ENCODE measurements around the gene ZEB2.
A peak's percentile ranks its signal among the peaks of the same experiment; 100 is the strongest.

ZEB2 gene
- total RNA-seq = 291 to 905 (median 477) reads per million in 17 experiments

- DNase-seq = peak; percentile 83 to 91 (median 89)
Observed at GRCh38 chr2:144519934-144520731, at the start of gene ZEB2. Gene ZEB2 (minus strand): TSS chr2:144520119. CDS start chr2:144517350, 2,769 bp downstream.

- DNase-seq = no peak
Observed at GRCh38 chr2:144567745-144568144, 47.8 kb upstream of the ZEB2 start.

DNA sequence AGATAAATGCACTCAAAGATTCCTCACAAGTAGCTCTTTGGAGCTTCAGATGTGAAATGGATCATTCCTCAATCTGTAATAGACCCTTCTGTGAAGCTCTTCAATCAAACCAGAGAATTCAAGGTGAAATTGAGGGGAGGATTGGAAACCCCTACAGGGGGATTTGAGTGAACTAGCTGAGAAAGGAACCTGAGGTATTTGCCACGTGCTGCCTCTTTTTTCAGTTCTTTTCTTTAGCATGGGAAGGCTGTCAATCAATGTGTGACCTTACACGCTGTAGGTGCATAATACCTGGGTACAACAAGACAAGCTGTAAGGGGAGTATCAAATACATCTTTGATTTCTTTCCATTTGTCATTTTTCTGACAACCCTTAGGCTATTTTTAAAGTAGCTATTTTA, 46.5 kb upstream of the ZEB2 start:
- DNase-seq = no peak

DNA sequence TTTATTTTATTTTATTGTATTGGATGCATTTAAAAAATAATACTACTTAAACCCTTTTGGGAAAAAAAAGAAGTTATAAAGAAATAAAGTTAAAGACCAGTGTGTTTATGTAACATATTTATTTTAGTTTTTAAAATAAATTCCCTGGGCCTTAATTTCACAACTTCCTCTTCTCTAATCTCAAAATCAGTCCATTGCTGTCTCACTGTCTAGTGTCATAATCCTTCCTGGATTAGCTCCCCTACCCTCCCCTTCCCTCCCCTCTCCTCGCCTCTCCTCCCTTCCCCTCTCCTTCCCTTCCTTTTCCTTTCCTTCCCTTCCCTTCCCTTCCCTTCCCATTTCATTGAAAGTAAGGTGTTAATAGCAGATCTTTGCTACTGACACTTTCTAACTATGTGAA, 40.3 kb upstream of the ZEB2 start:
- peak in 2 of 4 experiments; percentile 36 to 45 for DNase-seq

GRCh38 chr2:144559681-144560080, 39.8 kb upstream of the ZEB2 start:
- DNase-seq = no peak

GRCh38 chr2:144559242-144559641, 39.3 kb upstream of the ZEB2 start:
- no peak for DNase-seq

DNA sequence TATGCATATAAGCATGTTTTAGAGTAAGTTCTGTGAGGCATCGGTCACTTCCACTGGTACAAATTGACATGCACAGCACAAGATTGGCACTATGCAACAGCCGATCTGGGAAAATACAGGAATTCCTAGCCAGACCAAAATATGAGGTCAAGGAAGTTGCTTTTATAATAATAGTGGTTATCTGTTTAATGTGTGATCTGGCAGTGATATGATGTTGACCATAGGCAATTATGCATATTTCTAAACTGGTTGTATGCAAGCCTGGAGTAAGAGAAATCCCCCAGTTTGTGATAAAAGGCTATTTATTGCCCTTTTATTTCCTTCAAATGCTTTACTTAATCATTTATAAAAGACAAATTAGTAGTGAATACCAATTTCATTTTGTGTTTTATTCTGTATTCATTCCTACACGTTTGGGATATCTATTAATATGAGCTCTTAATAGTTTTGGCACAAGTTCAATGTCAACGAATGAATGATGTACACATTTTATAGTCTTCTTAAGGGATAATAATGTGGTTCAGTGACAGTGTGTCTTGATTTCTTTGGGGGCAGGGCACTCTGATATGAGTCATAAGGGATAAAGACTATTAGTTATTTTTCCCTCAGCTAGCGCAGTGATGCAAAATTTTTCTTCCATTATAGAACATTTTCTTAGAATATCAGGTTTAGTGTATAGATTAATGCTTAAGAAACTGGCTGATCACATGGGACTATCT, 34.7 kb upstream of the ZEB2 start:
- DNase-seq = no peak

DNA sequence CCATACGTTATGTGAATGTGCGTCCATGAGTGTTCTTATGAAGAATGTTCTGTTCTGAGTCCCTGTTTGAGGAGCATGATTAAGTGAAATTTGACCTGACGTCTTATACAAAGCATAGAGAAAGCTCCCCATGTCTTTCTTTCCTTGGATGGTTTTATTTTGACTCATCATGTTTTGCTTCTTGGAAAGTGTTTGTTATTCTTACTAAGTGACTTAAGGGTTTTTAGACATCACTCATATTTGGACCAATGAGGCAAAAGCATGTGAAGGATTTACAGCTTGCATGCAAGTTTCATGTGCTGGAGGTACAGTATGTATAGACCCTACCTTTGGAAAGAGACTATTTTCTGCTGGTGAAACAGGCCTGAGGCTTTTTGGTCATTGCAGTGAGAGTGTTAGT, 33.5 kb upstream of the ZEB2 start:
- no peak for DNase-seq

- DNase-seq = no peak
Observed at GRCh38 chr2:144552821-144553220, 32.9 kb upstream of the ZEB2 start.

DNA sequence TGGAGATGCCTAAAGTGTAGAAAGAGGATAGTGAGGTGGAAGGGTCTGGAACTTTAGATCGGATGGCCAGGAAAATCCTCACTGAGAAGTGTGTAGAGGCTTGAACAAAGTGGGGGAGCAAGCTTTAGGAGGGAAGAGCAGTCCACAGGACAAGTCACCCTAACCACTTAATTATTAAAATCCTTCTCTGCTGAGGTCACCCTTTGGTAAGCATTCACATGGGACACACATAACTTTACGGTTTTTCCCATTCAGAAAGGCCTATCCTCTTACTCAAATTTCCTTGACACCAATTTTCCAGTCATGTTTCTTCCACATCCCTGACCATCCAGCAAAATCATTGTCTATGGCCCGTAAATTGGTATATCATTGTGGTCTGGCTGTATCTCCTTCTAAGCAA, 31.0 kb upstream of the ZEB2 start:
- no peak for DNase-seq

DNA sequence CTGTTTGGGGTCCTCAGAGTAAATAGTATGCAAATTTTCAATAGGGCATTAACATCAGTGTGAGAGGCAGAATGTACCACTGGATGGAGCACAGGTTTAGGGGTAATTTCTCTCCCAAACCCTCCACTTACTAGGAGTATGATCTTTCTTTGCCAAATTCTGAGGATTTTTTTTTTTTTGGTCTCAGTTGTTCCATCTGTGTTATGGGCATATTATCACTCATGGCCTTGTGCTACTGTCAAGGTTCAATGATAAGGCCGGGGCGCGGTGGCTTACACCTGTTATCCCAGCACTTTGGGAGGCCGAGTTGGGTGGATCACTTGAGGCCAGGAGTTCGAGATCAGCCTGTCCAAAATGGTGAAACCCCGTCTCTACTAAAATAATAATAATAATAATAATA, 30.2 kb upstream of the ZEB2 start:
- DNase-seq = no peak

DNA sequence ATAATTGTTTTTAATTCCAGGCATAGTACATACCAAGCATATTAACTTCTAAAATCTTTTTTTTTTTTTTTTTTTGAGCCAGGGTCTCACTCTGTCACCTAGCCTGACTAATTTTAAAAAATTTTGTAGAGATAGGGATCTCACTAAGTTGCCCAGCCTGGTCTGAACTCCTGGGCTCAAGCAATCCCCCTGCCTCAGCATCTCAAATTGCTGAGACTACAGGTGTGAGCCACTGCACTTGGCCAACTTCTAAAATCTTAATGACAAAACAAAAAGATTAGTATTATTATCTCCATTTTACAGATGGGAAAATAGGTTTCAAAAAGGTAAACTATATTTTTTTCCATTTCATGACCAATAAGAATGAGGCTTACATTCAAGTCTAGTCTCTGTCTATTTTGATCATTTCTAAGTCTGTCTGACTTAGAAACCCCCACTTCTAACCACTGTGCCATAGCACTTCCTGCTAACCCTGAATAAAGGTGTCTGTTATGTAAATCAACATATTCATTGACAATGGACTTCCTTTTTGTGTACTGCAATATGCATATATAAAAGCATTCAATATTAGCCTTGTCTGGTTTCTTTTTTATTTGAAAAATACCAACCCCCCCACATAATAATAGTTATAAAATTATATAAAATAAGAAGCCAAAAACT, 28.7 kb upstream of the ZEB2 start:
- peak in 1 of 4 experiments; percentile 11 for DNase-seq

DNA sequence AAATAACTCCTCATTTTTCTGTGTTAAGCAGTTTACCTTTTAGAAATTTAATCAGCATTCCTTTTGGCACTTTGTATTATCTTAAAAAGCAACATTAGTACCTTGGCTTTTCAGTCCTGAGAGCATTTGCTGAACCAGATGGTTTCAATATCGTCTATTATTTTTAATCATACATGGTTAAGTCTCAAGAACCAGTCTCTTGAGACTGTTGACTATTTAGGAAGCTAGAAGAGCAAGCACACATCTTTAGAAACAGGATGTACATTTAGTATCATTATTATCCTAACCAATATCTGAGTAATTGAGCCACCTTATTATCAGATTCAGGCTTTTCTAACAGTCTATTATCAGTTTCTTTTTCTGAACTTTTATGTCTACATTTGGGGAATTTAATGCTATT, 28.2 kb upstream of the ZEB2 start:
- no peak for DNase-seq

- DNase-seq = no peak
Observed at GRCh38 chr2:144547494-144547893, 27.6 kb upstream of the ZEB2 start.

- DNase-seq = peak in 3 of 4 experiments; percentile 37 to 45 (median 43)
Observed at GRCh38 chr2:144546933-144547332, 27.0 kb upstream of the ZEB2 start.

GRCh38 chr2:144545787-144546186, 25.9 kb upstream of the ZEB2 start:
- DNase-seq = no peak

GRCh38 chr2:144544053-144544452, 24.1 kb upstream of the ZEB2 start:
- no peak for DNase-seq

GRCh38 chr2:144541396-144541795, 21.5 kb upstream of the ZEB2 start:
- no peak for DNase-seq

DNA sequence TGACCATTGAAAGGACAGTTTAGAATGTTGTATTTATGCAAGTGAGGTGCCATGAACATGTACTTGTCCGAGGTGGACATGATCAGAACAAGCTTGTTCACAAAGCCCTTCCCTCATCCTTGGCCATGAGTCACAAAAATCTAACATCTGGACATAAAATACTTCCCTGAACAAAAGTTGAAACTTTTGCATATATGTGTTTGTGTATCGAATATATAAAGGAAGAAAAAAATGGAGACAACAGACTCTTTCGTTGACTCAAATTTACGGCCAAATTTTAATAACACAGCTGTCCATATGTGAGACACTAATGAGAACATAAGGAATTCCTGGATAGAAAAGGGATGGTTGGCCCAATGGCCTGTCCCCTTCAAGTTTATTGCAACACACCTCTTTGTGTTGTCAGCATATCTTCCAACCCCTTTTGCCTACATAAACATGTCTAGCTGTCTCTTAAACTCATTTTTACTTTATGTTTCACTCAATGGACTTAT, 19.4 kb upstream of the ZEB2 start:
- peak in 1 of 4 experiments; percentile 30 for DNase-seq

- DNase-seq = no peak
Observed at GRCh38 chr2:144535300-144535699, 15.4 kb upstream of the ZEB2 start.

DNA sequence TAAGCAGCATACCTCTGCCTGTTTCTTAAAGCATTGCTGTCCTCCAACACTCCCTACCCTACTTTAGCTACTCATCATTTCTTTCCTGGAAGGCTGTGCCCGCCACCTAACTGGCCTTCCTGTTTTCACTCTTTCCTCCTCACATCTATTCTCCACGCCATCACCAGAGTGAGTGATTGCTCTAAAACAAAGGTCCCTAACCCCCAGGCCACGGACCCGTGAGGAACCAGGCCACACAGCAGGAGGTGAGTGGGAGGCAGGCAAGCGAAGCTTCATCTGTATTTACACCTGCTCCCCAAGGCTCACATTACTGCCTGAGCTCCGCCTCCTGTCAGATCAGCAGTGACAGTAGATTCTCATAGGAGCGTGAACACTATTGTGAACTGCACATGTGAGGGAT, 13.3 kb upstream of the ZEB2 start:
- no peak for DNase-seq

- DNase-seq = no peak
Observed at GRCh38 chr2:144530596-144530995, 10.7 kb upstream of the ZEB2 start.

DNA sequence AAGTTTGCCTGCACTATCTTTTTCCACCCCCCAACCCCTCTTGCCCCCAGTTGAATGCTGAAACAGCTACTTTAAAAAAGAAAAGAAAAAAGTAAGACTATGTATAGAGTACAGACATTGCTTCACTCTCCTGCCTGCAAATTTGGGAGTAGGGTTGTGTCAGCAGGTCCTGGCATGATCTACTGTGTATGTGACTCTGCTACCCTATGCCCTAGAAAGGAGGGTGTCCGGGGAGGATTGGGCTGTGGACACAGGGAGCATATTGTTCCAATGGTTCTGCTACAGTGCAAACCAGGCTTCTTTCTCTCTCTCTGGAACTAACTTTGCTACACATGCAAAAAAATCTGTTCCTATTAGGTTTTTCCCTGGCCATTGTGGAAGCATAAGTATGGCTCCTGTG, 9.9 kb upstream of the ZEB2 start:
- peak in 3 of 4 experiments; percentile 20 to 32 (median 23) for DNase-seq
